ENCODE results near the gene TNFSF10. TPM values are rescaled to one million over a fixed set of nuclear protein-coding genes. Genes with fewer than 3 reads are reported as not detected.
"Not testable (repeated sequence)": the region's sequence is repeated elsewhere in the genome, so short reads cannot be mapped to it uniquely, and the experiment has no call there.

Gene TNFSF10
- polyA plus RNA-seq, 2 of the 4 experiments (the other 2 are of a cell fraction) = 0.48 to 0.92 TPM

DNA sequence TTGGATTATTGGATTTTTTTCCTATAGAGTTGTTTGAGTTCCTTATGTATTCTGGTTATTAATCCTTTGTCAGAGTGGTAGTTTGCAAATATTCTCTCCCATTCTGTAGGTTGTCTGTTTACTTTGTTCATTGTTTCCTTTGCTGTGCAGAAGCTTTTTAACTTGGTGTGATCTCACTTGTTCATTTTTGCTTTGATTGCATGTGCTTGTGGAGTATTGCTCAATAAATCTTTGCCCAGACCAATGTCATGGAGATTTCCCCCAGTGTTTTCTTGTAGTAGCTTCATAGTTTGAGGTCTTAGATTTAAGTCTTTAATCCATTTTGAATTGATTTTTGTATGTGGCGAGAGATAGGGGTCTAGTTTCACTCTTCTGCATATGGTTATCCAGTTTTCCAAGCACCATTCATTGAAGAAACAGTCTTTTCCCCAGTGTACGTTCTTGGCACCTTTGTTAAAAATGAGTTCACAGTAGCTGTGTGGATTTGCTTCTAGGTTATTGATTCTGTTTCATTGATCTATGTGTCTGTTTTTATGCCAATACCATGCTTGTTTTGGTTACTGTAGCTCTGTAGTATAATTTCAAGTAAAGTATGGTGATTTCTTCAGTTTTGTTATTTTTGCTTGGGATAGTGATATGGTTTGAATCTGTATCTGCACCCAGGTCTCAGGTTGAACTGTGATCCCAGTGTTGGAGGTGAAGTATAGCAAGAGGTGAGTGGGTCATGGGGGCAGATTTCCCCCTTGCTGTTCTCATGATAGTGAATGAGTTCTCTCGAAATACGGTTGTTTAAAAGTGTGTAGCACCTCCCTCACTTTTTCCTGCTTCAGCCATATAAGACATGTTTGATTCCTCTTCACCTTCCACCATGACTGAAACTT lies 46.1 kb upstream of the TNFSF10 start (continued):
- TF ChIP-seq FOSB (CRISPR knock-in tag; IDR thresholded peaks at IDR 0.05) = no peak
- no peak for TF ChIP-seq MAZ (IDR thresholded peaks at IDR 0.05; ENCODE audit: borderline replicate concordance, low read depth, low read length)

- FAIRE-seq = no peak
- H3K4me1 ChIP-seq = peaks cover 10% of the 10 kb centered on the region
- ATAC-seq = no peak
- H3K27ac ChIP-seq = no peak overlapping the region
- ChIA-PET POLR2A (no interaction called here), CTCF (interaction anchor here (1.9 kb wide), 1 partner anchor 28 kb away, joined by 6 read pairs; no protein-coding TSS in a partner anchor)
- H3K4me3 ChIP-seq = no peak overlapping the region
- 81% methylated on average over 2 of the region's 2 CpGs for WGBS (ENCODE audit: missing lambda C conversion rate)
- no peaks in the 10 kb centered on the region; the same call in 2 of the 3 replicates for H3K9me3 ChIP-seq
- DNase-seq (ENCODE audit: low read depth in 1 of 2, low spot score in 1 of 2) = no peak
- TF ChIP-seq HOXA7 (CRISPR knock-in tag; IDR thresholded peaks at IDR 0.05) (no peak), RAD21 (conservative IDR thresholded peaks at IDR 0.05 in 1 of 2, IDR thresholded peaks at IDR 0.05 in 1 of 2) (no peak), HDAC2 (IDR thresholded peaks at IDR 0.05) (no peak), FOXS1 (CRISPR knock-in tag; IDR thresholded peaks at IDR 0.05) (no peak), ELK1 (IDR thresholded peaks at IDR 0.05; ENCODE audit: low read depth, low read length) (no peak), RCOR1 (IDR thresholded peaks at IDR 0.05; ENCODE audit: low read depth, low read length) (no peak), NFE2L2 (conservative IDR thresholded peaks at IDR 0.05; ENCODE audit: low read length) (no peak), NPAS2 (CRISPR knock-in tag; IDR thresholded peaks at IDR 0.05; ENCODE audit: borderline replicate concordance) (no peak), SMC3 (IDR thresholded peaks at IDR 0.05) (no peak), HES2 (IDR thresholded peaks at IDR 0.05) (no peak), NR3C1 (IDR thresholded peaks at IDR 0.05) (no peak), MAZ (IDR thresholded peaks at IDR 0.05; ENCODE audit: borderline replicate concordance, low read depth, low read length) (no peak), ATOH8 (CRISPR knock-in tag; IDR thresholded peaks at IDR 0.05; ENCODE audit: low read depth) (no peak), TFCP2L1 (CRISPR knock-in tag; IDR thresholded peaks at IDR 0.05) (no peak), JUN (IDR thresholded peaks at IDR 0.05) (no peak), EP300 (IDR thresholded peaks at IDR 0.05) (no peak)
- H3K4me2 ChIP-seq = no peak overlapping the region
Observed at GRCh38 chr3:172568701-172569100, 45.5 kb upstream of the TNFSF10 start.

DNA sequence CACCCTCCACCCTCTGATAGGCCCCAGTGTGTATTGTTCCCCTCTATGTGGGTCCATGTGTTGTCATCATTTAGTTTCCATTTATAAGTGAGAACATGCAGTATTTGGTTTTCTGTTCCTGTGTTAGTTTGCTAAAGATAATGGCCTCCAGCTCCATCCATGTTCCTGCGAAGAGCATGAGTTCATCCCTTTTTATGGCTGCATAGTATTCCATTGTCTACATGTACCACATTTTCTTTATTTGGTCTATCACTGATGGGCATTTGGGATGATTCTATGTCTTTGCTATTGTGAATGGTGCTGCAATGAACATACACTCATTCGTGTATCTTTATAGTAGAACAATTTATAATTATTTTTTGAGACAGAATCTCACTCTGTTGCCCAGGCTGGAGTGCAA lies 43.6 kb upstream of the TNFSF10 start:
- DNase-seq (ENCODE audit: low read depth in 1 of 2, low spot score in 1 of 2); H3K27ac ChIP-seq; H3K4me3 ChIP-seq; CTCF ChIA-PET; POLR2A ChIA-PET; FAIRE-seq; H3K9me3 ChIP-seq; ATAC-seq; H3K4me2 ChIP-seq: not testable (repeated sequence)
- peaks cover 29% of the 10 kb centered on the region for H3K4me1 ChIP-seq
- 74% methylated on average over 2 of the region's 2 CpGs for WGBS (ENCODE audit: missing lambda C conversion rate)

DNA sequence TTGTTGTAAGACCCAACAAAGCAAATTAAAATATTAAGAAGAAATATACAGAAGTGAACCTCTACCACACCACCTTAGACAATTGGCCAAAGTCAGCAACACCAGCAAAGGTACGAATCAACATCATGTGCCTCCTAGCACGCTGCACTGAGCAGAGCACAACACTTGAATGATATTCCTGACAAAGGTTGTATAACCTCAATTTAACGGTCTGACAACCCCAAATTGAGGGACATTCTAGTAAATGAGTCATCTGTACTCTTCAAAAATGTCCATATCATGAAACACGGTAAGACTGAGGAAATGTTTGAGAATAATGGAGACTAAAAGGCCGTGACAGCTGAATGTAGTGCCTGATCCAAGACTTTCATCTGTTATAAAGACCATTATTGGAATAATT lies 41.3 kb upstream of the TNFSF10 start:
- DNase-seq (ENCODE audit: low read depth in 1 of 2, low spot score in 1 of 2) (no peak), FAIRE-seq (no peak), ATAC-seq (no peak)
- peaks cover 48% of the 10 kb centered on the region for H3K4me1 ChIP-seq
- H3K4me2 ChIP-seq = no peak overlapping the region
- WGBS (ENCODE audit: missing lambda C conversion rate) = 86% methylated on average over 5 of the region's 5 CpGs
- no peak overlapping the region for H3K4me3 ChIP-seq
- ChIA-PET POLR2A (no interaction called here), CTCF (no interaction called here)
- 0 out of 6 replicates have a peak overlapping the region, but pooled peaks of 1 of the 2 experiments have one; percentile 12 for H3K27ac ChIP-seq
- no peaks in the 10 kb centered on the region for H3K9me3 ChIP-seq
- no peak for TF ChIP-seq PHF8 (IDR thresholded peaks at IDR 0.05; ENCODE audit: borderline replicate concordance, low read depth)
- no peak for TF ChIP-seq EHF (CRISPR knock-in tag; IDR thresholded peaks at IDR 0.05)
- no peak for TF ChIP-seq HMGXB4 (CRISPR knock-in tag; IDR thresholded peaks at IDR 0.05; ENCODE audit: borderline replicate concordance)
- no peak for TF ChIP-seq SREBF2 (IDR thresholded peaks at IDR 0.05)
- no peak for TF ChIP-seq SMC3 (IDR thresholded peaks at IDR 0.05)
- TF ChIP-seq ATOH8 (CRISPR knock-in tag; IDR thresholded peaks at IDR 0.05; ENCODE audit: low read depth) = no peak
- TF ChIP-seq HOXB5 (CRISPR knock-in tag; IDR thresholded peaks at IDR 0.05) = no peak
- no peak for TF ChIP-seq POLR2AphosphoS2 (conservative IDR thresholded peaks at IDR 0.05; ENCODE audit: low read length)
- TF ChIP-seq NFE2L2 (conservative IDR thresholded peaks at IDR 0.05; ENCODE audit: low read length) = no peak
- no peak for TF ChIP-seq CBX2 (IDR thresholded peaks at IDR 0.05; ENCODE audit: borderline replicate concordance, low read depth)
- no peak for TF ChIP-seq MAFK (IDR thresholded peaks at IDR 0.05; ENCODE audit: partially characterized antibody)
- no peak for TF ChIP-seq HES2 (IDR thresholded peaks at IDR 0.05)
- TF ChIP-seq BHLHE40 (IDR thresholded peaks at IDR 0.05; ENCODE audit: low read depth, low read length) = no peak
- TF ChIP-seq CBX8 (IDR thresholded peaks at IDR 0.05) = no peak

Measured in A549 (cell line).